DMS53 treated with DMSO at 0.1 percent for 48 hours (cell line): ENCODE measurements around the gene AGO4.

Experiments used
- DNase-seq: peaks from one replicate; lab custom pipeline; 2025; ENCODE audit not compliant: unreplicated experiment; lab: John Stamatoyannopoulos, UW

AGO4 gene

GRCh38 chr1:35894183-35894582, 86.4 kb downstream of the AGO4 start:
- no peak for DNase-seq

GRCh38 chr1:35894656-35895055, 86.8 kb downstream of the AGO4 start:
- DNase-seq: no peak

- no peak for DNase-seq
These were observed 92.1 kb downstream of the AGO4 start for GRCh38 chr1:35899941-35900340.

- DNase-seq: no peak
These were observed 93.4 kb downstream of the AGO4 start for GRCh38 chr1:35901235-35901634.

- no peak for DNase-seq
These were observed 94.9 kb downstream of the AGO4 start for GRCh38 chr1:35902671-35903070.
